ENCODE data around the gene NPNT.
A peak's percentile ranks its signal among the peaks of the same experiment; 100 is the strongest.
"Not testable (repeated sequence)": the region's sequence is repeated elsewhere in the genome, so short reads cannot be mapped to it uniquely, and the experiment has no call there.

The NPNT gene, protein sequence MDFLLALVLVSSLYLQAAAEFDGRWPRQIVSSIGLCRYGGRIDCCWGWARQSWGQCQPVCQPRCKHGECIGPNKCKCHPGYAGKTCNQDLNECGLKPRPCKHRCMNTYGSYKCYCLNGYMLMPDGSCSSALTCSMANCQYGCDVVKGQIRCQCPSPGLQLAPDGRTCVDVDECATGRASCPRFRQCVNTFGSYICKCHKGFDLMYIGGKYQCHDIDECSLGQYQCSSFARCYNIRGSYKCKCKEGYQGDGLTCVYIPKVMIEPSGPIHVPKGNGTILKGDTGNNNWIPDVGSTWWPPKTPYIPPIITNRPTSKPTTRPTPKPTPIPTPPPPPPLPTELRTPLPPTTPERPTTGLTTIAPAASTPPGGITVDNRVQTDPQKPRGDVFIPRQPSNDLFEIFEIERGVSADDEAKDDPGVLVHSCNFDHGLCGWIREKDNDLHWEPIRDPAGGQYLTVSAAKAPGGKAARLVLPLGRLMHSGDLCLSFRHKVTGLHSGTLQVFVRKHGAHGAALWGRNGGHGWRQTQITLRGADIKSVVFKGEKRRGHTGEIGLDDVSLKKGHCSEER

DNA sequence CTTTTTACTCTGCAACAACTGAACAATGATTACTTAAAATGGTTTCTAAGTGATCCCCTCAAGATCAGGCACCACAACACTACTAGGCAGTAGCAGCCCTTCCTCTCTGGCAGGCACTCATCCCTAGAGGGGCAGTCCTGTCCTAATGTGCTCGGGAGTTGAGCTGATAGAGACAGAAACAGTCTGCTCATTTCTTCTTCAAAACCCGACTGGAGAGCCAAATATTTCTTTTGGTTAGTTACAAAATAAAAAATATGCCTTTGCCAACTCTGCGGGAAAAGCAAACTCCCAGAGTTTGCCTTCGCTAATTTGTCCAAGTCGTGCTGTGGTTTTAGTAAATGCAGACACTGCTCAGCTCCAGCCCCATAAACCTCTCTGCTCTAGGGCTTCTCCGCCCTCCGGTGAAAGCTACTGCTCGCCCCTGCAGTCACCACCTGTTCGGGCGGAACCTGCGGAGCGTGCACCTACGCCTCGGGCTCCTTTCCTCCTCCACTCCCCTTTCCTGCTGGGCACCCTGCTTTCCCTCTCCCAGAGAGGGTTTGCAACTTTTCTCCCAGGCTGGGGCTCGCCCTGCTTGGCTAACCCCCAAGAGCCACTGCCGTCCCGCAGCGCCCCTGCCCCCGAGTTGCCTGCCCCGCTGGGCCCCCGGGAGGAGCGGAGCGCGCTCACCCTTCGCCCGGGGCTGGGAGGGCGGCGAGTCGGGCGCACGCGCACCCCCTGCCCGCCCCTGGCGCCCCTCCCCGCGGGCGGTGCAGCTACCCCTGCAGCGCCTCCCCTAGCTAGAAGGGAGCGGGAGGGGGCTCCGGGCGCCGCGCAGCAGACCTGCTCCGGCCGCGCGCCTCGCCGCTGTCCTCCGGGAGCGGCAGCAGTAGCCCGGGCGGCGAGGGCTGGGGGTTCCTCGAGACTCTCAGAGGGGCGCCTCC is at the start of gene NPNT:
Gene NPNT, plus strand, starts transcription at position 812 of the 923 bp plus-strand sequence. CDS start 182 bp downstream, outside the sequence.
- DNase-seq, result peak in 5 of 10 donors; percentile 8 to 77 (median 64)
- intact Hi-C loops (cut with DNase I), result no loop called here

DNA sequence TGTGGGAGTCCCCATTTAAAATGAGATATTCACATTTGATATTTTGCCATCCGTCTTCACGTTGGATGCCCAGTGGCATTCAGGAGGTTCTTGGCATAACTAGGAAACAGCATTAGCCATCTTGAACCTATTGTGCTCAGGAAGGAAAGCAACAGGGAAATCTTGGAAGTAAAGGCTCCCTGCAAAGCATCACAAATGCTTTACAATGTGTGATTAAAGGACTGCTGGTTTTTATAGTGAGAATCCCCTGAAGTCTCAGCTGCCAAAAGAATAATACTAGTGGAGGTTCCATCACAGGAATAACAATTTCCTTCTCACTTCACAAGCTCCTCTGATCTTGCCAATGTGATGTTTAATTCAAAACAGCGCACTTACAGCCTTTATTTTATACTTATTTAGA is 49.7 kb upstream of the NPNT start:
- intact Hi-C loops (cut with DNase I), result no loop called here
- DNase-seq, result no peak

GRCh38 chr4:105848359-105848758 is 46.9 kb upstream of the NPNT start:
- intact Hi-C loops (cut with DNase I); DNase-seq: not testable (repeated sequence)

DNA sequence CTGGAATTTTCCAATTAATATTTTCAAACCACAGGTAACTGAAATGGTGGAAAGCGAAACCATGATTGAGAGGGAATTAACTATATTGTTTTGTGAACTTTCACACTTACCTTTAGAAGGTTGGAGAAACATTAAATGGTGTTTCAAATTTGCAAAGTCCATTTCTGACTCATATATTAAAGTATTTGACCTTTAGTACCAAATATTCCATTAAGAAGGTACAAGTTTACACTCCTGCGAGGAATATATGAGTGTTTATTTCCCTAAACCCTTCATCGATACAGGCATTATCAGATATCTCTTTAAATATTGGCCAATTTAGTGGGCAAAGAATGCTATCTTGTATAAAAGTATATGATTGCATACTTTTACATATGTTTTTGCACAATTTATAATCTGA is 44.1 kb upstream of the NPNT start:
- DNase-seq, result no peak
- intact Hi-C loops (cut with DNase I), result no loop called here

DNA sequence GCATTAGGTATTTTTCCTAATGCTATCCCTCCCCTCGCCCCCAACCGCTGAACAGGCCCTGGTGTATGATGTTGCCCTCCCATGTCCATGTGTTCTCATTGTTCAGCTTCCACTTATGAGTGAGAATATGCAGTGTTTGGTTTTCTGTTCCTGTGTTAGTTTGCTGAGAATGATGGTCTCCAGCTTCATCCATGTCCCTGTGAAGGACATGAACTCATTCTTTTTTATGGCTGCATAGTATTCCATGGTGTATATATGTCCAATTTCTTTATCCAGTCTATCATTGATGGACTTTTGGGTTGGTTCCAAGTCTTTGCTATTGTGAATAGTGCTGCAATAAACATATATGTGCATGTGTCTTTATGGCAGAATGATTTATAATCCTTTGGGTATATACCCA is 43.0 kb upstream of the NPNT start:
- intact Hi-C loops (cut with DNase I); DNase-seq: not testable (repeated sequence)

DNA sequence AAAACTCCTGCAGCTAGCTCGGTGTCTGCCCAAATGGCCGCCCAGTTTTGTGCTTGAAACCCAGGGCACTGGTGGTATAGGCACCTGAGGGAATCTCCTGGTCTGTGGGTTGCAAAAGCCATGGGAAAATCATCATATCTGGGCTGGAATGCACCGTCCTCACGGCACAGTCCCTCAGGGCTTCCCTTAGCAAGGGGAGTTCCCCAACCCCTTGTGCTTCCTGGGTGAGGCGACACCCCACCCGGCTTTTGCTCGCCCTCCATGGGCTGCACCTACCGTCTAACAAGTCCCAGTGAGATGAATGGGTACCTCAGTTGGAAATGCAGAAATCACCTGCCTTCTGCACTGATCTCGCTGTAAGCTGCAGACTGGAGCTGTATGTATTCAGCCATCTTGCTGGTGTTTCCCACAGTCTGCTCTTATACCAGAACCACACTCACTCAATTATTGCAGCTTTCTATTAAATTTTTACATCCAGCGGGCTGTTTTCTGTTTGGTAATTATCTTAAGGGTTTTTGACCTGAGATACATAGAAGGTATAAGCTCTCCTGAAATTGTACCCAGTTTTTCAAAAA is 36.7 kb upstream of the NPNT start:
- DNase-seq, result no peak
- intact Hi-C loops (cut with DNase I), result no loop called here

GRCh38 chr4:105859233-105859632 is 36.0 kb upstream of the NPNT start:
- no peak for DNase-seq
- intact Hi-C loops (cut with DNase I), result no loop called here

DNA sequence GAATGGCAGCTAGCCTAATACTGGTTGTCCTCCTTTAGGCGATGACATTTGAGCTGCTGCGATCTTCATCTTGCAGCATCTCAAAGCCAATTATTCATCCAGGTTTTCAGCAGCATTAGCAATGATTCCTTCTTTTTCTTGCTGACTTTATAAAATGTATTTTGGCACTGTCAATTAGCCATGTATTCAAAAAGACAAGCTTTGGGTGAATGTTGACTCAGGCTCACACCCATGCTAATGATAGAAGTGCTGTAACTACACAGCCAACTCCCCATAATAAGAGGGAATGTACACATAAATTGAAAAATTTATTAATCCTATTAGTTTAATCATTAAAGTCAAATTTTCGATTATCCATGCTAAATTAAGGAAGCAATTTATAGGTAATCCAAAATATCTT is 24.3 kb upstream of the NPNT start:
- DNase-seq, result no peak
- intact Hi-C loops (cut with DNase I), result no loop called here

- intact Hi-C loops (cut with DNase I), result no loop called here
- no peak for DNase-seq
These were observed 23.3 kb upstream of the NPNT start for GRCh38 chr4:105871997-105872396.

- DNase-seq, result no peak
- intact Hi-C loops (cut with DNase I), result no loop called here
These were observed 20.0 kb upstream of the NPNT start for GRCh38 chr4:105875233-105875632.

DNA sequence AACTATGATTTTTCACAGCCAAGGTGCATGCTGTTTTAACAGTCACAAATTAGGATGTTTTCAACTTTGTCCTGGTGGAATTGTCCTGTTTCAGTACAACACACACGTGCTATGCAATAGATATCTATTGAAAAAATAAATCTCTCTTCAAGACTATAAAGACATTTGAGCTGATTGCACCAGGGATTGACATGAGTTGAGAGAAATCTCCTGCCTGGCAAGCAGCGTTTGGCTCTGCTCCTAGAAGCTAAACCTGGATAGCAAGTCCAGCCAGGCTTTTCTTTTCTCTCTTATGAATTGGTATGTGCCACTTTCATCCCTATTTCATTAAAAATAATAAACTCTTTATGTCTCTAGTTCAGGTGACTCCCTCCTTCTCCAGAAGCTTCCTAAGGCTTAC is 16.6 kb upstream of the NPNT start:
- intact Hi-C loops (cut with DNase I), result no loop called here
- DNase-seq, result no peak

DNA sequence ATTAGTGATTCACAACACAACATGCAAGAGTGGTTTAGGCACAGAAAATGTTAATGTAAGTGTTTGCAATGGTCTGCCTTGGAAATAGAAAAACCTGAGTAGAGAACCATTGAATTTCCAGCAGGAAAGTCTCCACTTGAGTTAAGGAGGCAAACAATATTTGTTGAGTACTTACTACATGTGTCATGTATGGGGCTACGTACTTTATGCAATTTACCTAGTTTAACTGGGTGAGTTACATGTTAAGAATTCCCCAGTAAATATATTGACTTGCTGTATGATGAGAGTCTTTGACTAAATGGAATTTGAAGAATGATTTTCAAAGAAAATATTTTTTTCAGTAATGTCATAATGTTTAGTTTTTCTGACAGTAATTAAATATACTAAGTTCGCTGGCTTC is 7.8 kb upstream of the NPNT start:
- intact Hi-C loops (cut with DNase I), result no loop called here
- DNase-seq, result no peak

DNA sequence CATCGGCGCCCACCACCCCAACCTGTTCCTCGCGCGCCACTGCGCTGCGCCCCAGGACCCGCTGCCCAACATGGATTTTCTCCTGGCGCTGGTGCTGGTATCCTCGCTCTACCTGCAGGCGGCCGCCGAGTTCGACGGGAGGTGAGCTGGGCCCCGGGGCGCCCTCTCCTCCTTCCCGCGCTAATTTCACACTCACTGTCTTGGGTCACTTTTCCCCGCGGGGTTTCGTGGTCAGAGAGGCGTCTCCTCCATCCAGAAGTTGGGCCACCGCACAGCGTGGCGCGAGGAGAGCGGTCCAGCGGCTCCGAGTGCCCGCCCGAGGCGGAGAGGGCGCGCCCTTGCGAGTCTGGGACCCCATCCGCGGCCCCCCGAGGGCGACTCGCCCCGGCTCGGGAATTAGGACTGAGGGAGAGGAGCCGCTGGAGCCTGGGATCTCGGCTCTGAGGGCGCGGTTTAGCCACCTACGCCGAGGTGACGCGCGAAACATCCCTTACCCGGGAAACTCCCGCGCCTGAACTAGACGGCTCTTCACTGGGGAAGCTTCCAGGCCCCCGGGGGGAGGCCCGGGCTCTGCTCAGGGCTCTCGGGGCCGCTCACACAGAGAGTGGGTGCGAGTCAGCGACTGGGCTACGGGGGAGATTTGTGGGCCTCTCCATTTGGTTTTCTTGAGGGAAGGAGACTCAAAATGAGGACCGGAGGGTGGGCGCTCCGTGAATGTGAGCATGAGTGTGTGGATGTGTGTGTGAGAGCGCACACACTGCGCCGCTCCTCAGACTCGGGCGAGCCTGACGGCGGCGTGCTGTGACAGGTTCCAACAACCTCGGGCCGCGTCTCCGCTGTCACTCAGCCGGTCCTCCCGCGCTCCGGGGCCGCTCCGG is 551 bp downstream of the NPNT start:
- peak in 6 of 10 donors; percentile 13 to 86 (median 50) for DNase-seq

GRCh38 chr4:105896461-105896942 is 1.2 kb downstream of the NPNT start:
- intact Hi-C loops (cut with DNase I), result no loop called here
- peak in 1 of 10 donors; percentile 44 for DNase-seq

More for the DNA sequence above, 551 bp downstream of the NPNT start:
- intact Hi-C loops (cut with DNase I), result no loop called here

DNA sequence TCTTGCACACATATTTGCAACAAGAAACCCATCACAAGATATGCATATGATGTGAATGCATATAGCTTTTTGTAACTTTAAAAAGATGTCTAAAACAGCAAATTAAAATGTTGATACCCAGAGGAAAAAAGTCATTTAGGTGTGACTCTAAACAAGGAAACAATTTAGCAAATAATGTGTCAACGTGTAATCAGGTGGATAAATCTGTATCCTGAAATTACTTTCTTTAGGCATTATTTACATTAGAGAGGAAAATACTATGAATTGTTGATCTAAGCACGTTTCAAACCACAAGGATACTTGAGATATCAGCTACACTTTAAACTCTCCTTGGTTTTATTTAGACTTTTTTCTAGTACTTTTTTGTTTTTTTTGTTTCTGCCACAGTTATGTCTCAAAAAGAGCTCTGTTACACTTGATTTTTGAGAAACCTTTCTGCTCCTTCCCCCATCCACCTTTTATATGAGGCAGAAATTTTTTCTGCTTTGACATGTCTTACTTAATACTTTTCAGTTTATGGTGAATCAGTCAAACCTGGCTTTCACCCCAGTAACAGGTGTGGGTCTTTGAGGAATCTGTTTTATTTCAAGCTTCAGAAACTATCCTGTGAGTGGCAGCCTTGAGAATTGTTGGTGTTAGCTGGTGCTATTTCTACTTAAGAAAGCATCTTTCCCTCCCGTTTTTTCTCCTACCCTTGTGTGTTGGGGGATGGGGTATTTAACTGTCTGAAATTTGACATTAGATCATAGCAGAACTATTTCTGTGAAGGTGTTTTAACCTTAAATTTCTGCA is 1.9 kb downstream of the NPNT start:
- intact Hi-C loops (cut with DNase I), result no loop called here
- no peak for DNase-seq

DNA sequence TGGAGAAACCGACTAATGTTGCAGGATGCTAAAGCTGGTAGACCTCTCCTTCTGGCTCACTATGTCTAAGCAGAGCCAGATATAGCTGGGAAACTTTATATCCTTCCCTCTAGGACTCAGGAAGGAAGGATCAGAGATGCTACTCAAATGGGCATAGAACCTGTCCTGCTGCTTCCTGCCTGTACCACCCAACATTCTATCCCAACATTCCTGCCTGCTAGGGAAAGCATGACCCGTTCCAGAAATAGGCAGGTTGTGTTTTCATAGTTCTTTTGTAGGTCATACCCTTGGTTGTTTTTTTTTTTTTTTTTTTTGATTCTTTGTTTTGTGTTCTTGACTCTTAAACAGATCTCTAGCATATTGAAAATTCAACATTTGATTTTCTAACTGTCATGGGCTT is 5.3 kb downstream of the NPNT start:
- DNase-seq, result no peak
- intact Hi-C loops (cut with DNase I), result no loop called here

- DNase-seq, result no peak
- intact Hi-C loops (cut with DNase I), result no loop called here
These were observed 7.4 kb downstream of the NPNT start for GRCh38 chr4:105902550-105903262.

- intact Hi-C loops (cut with DNase I), result no loop called here
- no peak for DNase-seq
These were observed 14.6 kb downstream of the NPNT start for GRCh38 chr4:105909787-105910281.
